ENCODE results near the gene WNT4.

DNA sequence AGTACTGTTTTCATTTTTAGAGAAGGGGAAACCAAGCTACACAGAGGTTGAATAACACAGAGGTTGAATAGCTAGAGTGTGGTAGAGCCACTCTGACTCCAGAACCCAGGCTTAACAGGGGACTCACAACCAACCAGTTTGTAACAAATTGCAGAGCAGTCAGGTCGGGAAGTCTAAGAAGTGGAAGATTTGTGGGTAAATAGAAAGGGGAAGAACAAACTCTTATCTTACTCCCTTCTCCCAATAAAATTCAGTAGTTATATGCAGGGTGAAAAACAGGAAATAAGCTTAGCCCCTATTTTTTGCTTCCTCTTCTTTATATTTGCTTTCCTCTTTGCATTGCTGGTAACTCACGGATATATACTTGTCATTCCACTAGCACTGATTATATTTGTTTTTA lies 67.2 kb downstream of the WNT4 start:
- TF ChIP-seq, protein P1, sequence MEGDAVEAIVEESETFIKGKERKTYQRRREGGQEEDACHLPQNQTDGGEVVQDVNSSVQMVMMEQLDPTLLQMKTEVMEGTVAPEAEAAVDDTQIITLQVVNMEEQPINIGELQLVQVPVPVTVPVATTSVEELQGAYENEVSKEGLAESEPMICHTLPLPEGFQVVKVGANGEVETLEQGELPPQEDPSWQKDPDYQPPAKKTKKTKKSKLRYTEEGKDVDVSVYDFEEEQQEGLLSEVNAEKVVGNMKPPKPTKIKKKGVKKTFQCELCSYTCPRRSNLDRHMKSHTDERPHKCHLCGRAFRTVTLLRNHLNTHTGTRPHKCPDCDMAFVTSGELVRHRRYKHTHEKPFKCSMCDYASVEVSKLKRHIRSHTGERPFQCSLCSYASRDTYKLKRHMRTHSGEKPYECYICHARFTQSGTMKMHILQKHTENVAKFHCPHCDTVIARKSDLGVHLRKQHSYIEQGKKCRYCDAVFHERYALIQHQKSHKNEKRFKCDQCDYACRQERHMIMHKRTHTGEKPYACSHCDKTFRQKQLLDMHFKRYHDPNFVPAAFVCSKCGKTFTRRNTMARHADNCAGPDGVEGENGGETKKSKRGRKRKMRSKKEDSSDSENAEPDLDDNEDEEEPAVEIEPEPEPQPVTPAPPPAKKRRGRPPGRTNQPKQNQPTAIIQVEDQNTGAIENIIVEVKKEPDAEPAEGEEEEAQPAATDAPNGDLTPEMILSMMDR (IDR thresholded peaks at IDR 0.05; ENCODE audit: low read depth, low read length, poor library complexity, severe bottlenecking) = no peak
- no peak for TF ChIP-seq EZH2phosphoT487 (IDR thresholded peaks at IDR 0.05; ENCODE audit: borderline replicate concordance, low read length)

Data from DOHH2 (cell line).